CD4-positive, alpha-beta memory T cell (primary cell): ENCODE data around the gene CAMK1G. TPM values are rescaled to one million over a fixed set of nuclear protein-coding genes. Genes with fewer than 3 reads are reported as not detected.

ENCODE experiments used
- CTCF ChIA-PET: fragments of 350-600 bp; sonication (Branson Sonifier 250); formaldehyde crosslinking; loops from one replicate; lab custom pipeline; 2021; ENCODE audit warnings: inconsistent platforms; ENCODE audit not compliant: partially characterized antibody; lab: Charles Lee
- POLR2A ChIA-PET: fragments of 350-600 bp; sonication (Branson Sonifier 250); formaldehyde crosslinking; loops from one replicate; lab custom pipeline; 2021; ENCODE audit not compliant: partially characterized antibody; lab: Charles Lee
- DNase-seq, 5 donors: peaks; one replicate each; pipeline versions ENCODE4 v3.0.0 to v3.0.0-alpha.2; 2020 to 2022; ENCODE audit warnings: mixed read lengths in 1 of 5
- H3K27ac ChIP-seq: one replicate; pipeline ENCODE4 v1.7.0; 2013; ENCODE audit warnings: low read depth, low read length
- H3K27me3 ChIP-seq: 2 replicates; pipeline ENCODE4 v1.7.0; 2013; ENCODE audit warnings: mild to moderate bottlenecking, low read length, moderate library complexity; ENCODE audit not compliant: insufficient read depth
- H3K36me3 ChIP-seq: 2 replicates; pipeline ENCODE4 v1.7.0; 2013; ENCODE audit warnings: mild to moderate bottlenecking, low read length, moderate library complexity; ENCODE audit not compliant: insufficient read depth
- H3K4me1 ChIP-seq: 2 replicates; pipeline ENCODE4 v1.7.0; 2013; ENCODE audit warnings: mild to moderate bottlenecking, low read length, moderate library complexity; ENCODE audit not compliant: insufficient read depth
- H3K4me3 ChIP-seq, 2 donors: one replicate each; pipeline ENCODE4 v1.7.0; 2013; ENCODE audit warnings: low read length in 2 of 2, mild to moderate bottlenecking in 1 of 2
- H3K9me3 ChIP-seq, 2 donors: one replicate each; pipeline ENCODE4 v1.7.0; 2013; ENCODE audit warnings: low read length in 2 of 2, control low read depth in 1 of 2; ENCODE audit not compliant: control insufficient read depth in 1 of 2
- H3K27ac Mint-ChIP-seq, 7 donors: one replicate each; pipeline ENCODE4 v1.8.0; 2020 to 2021; ENCODE audit warnings: mixed read lengths in 7 of 7, mild to moderate bottlenecking in 6 of 7, inconsistent platforms in 3 of 7, moderate library complexity in 3 of 7
- H3K27me3 Mint-ChIP-seq, 2 donors: one replicate each; pipeline ENCODE4 v1.8.0; 2020 to 2021; ENCODE audit warnings: mixed read lengths in 2 of 2
- H3K36me3 Mint-ChIP-seq, 2 donors: one replicate each; pipeline ENCODE4 v1.8.0; 2020 to 2021; ENCODE audit warnings: mixed read lengths in 2 of 2, inconsistent platforms in 1 of 2, mild to moderate bottlenecking in 1 of 2
- H3K4me1 Mint-ChIP-seq, 4 donors: one replicate each; pipeline ENCODE4 v1.8.0; 2020 to 2021; ENCODE audit warnings: mixed read lengths in 4 of 4, mild to moderate bottlenecking in 1 of 4
- H3K4me3 Mint-ChIP-seq, 8 donors: one replicate each; pipeline ENCODE4 v1.8.0; 2020 to 2021; ENCODE audit warnings: mixed read lengths in 8 of 8, mild to moderate bottlenecking in 7 of 8, moderate library complexity in 6 of 8, inconsistent platforms in 3 of 8
- H3K9me3 Mint-ChIP-seq, 8 donors: one replicate each; pipeline ENCODE4 v1.8.0; 2020 to 2021; ENCODE audit warnings: mixed read lengths in 8 of 8, mild to moderate bottlenecking in 5 of 8, inconsistent platforms in 3 of 8, moderate library complexity in 1 of 8
- intact Hi-C: fragments of 100-400 bp; cut with micrococcal nuclease; formaldehyde crosslinking; loops from one replicate; pipeline ENCODE4 v1.15.1; 2023
- polyA plus RNA-seq, 2 donors: library from polyadenylated mRNA; unstranded; fragments of 300-500 nt; fragmentation: Illumina TruSeq; gene quantifications; one replicate each; pipeline ENCODE4 v1.2.3, GENCODE V29; 2021
- total RNA-seq, 2 experiments: library from RNA; stranded (reverse); gene quantifications; one replicate each; pipeline ENCODE4 v1.2.3, GENCODE V29; 2021

CAMK1G gene
- total and polyA plus RNA-seq, 4 experiments from 2014 or later = not detected

DNA sequence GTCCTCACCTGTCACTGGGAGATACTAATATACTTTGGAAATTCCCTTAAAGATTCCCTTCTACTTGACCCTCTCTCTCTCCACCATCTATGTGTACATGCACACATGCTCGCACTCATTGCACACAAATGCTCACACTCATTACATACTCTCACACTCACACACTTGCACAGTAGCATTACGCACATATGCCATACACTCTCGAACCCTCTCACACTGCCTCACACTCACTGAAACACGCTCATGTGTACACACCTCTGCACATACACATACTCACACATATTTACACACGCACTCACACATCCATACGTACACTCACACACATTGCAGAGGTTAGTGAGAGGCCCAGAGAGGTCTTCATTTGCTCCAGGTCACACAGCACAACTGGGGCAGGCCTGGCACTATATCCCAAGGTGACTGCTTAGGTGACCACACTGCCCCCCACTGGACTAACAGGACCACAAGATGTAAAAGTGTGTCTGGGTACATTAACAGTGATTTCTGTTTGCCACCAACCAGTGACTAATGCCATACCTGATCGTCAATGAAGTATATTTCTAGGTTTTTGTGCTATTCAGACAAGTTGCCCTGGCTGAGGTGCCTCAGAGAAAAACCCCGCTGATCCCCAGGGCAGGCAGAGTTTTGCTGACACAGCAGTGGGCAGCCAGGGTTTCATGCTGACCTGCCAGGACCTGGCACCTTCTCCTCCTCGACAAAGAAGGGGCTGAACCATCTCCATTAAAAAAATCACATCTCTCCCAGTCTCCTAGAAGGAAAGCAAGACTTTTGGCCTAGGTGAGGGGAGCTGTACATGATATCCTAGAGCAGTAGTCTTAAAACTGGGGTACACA, 28.5 kb upstream of the CAMK1G start:
- H3K27ac Mint-ChIP-seq = no peak overlapping the region
- ChIA-PET POLR2A (no interaction called here), CTCF (interaction anchor here (2.4 to 2.7 kb wide), 2 partner anchors 11 kb away, joined by 12 to 14 read pairs; no protein-coding TSS in a partner anchor)
- no peaks in the 10 kb centered on the region for H3K4me1 ChIP-seq
- H3K4me3 Mint-ChIP-seq = no peak overlapping the region
- peaks cover 3% of the 10 kb centered on the region in 2 donors for H3K27me3 Mint-ChIP-seq
- no peaks in the 10 kb centered on the region for H3K9me3 ChIP-seq
- no peaks in the 10 kb centered on the region for H3K36me3 ChIP-seq
- H3K4me1 Mint-ChIP-seq = no peaks in the 10 kb centered on the region
- H3K9me3 Mint-ChIP-seq = no peaks in the 10 kb centered on the region
- H3K27ac ChIP-seq = no peak overlapping the region
- intact Hi-C loops = no loop called here
- no peaks in the 10 kb centered on the region for H3K36me3 Mint-ChIP-seq
- no peak for DNase-seq
- no peaks in the 10 kb centered on the region for H3K27me3 ChIP-seq
- no peak overlapping the region for H3K4me3 ChIP-seq

DNA sequence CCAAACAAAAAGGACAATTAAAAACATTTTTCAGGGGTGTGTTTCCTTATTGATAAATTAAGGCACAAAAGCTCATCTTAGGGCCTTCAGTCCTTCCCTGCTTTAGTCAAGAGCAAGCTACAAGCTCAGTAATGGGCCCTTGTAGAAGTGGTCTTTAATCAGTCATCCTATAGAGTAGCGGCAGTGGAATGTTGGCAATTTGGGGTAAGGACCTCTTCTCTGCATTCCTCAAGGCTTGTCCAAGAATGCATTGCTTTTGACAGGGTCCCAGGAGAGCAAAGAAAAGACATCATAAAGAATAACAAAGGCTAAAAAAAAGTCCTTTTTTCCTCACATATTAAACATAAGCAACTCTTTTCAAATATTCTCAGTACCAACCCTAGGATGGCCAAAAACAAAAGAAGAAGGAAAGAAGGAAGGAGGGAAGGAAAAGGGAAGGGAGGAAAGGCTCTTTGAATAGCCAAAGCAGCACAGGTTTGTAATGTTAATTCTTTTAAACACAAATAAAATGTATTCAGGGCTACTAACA, 27.3 kb upstream of the CAMK1G start:
- no peaks in the 10 kb centered on the region for H3K9me3 Mint-ChIP-seq
- peaks cover 3% of the 10 kb centered on the region in 2 donors for H3K27me3 Mint-ChIP-seq
- intact Hi-C loops = no loop called here
- H3K27ac Mint-ChIP-seq = no peak overlapping the region
- H3K4me3 Mint-ChIP-seq = no peak overlapping the region
- H3K27me3 ChIP-seq = no peaks in the 10 kb centered on the region
- H3K4me3 ChIP-seq = no peak overlapping the region
- no peaks in the 10 kb centered on the region for H3K4me1 Mint-ChIP-seq
- no peaks in the 10 kb centered on the region for H3K9me3 ChIP-seq
- no peak overlapping the region for H3K27ac ChIP-seq
- ChIA-PET POLR2A (no interaction called here), CTCF (interaction anchor here (0.7 to 2.4 kb wide), 2 partner anchors 10 to 14 kb away, joined by 5 to 12 read pairs; no protein-coding TSS in a partner anchor)
- no peaks in the 10 kb centered on the region for H3K36me3 ChIP-seq
- no peaks in the 10 kb centered on the region for H3K4me1 ChIP-seq
- DNase-seq = no peak
- H3K36me3 Mint-ChIP-seq = no peaks in the 10 kb centered on the region

- intact Hi-C loops = no loop called here
- Histone ChIP-seq H3K27ac (no peak overlapping the region), H3K4me1 (no peaks in the 10 kb centered on the region), H3K9me3 (no peaks in the 10 kb centered on the region), H3K4me3 (no peak overlapping the region), H3K27me3 (no peaks in the 10 kb centered on the region), H3K36me3 (no peaks in the 10 kb centered on the region)
- Mint-ChIP-seq H3K4me3 (no peak overlapping the region), H3K4me1 (no peaks in the 10 kb centered on the region), H3K27me3 (peaks cover 3 to 8% of the 10 kb centered on the region in 2 donors), H3K36me3 (no peaks in the 10 kb centered on the region), H3K9me3 (no peaks in the 10 kb centered on the region), H3K27ac (no peak overlapping the region)
- POLR2A ChIA-PET = no interaction called here
- DNase-seq = no peak
- CTCF ChIA-PET = interaction anchor here (2.4 kb wide), 1 partner anchor 9 kb away, joined by 12 read pairs; no protein-coding TSS in a partner anchor
Measured at GRCh38 chr1:209557221-209557620, 26.3 kb upstream of the CAMK1G start.

- peaks cover 1 to 15% of the 10 kb centered on the region in 2 donors for H3K27me3 Mint-ChIP-seq
- H3K9me3 Mint-ChIP-seq = no peaks in the 10 kb centered on the region
- no peaks in the 10 kb centered on the region for H3K36me3 Mint-ChIP-seq
- no peaks in the 10 kb centered on the region for H3K4me1 ChIP-seq
- no peaks in the 10 kb centered on the region for H3K36me3 ChIP-seq
- H3K9me3 ChIP-seq = no peaks in the 10 kb centered on the region
- H3K27ac Mint-ChIP-seq = peak overlapping the region in 1 of 7 donors; percentile 18
- no peak for DNase-seq
- H3K4me1 Mint-ChIP-seq = no peaks in the 10 kb centered on the region
- CTCF ChIA-PET = interaction anchor here (1.2 to 1.6 kb wide), 3 partner anchors 9 to 358 kb away, joined by 3 to 8 read pairs (median 4); no protein-coding TSS in a partner anchor
- peaks cover under 1% of the 10 kb centered on the region for H3K27me3 ChIP-seq
- intact Hi-C loops = no loop called here
- H3K4me3 Mint-ChIP-seq = no peak overlapping the region
- POLR2A ChIA-PET = no interaction called here
- H3K4me3 ChIP-seq = no peak overlapping the region
- H3K27ac ChIP-seq = no peak overlapping the region
Measured at GRCh38 chr1:209560529-209560928, 23.0 kb upstream of the CAMK1G start.

- no peak for DNase-seq
- intact Hi-C loops = no loop called here
- Histone ChIP-seq H3K27ac (no peak overlapping the region), H3K4me1 (no peaks in the 10 kb centered on the region), H3K27me3 (peaks cover 4% of the 10 kb centered on the region), H3K36me3 (no peaks in the 10 kb centered on the region), H3K9me3 (no peaks in the 10 kb centered on the region), H3K4me3 (no peak overlapping the region)
- H3K27me3 Mint-ChIP-seq = peaks cover 2 to 17% of the 10 kb centered on the region in 2 donors
- H3K36me3 Mint-ChIP-seq = no peaks in the 10 kb centered on the region
- H3K27ac Mint-ChIP-seq = no peak overlapping the region
- POLR2A ChIA-PET = no interaction called here
- H3K4me3 Mint-ChIP-seq = no peak overlapping the region
- CTCF ChIA-PET = interaction anchor here (1.1 to 1.6 kb wide), 4 partner anchors 9 to 358 kb away, joined by 3 to 8 read pairs (median 4); no protein-coding TSS in a partner anchor
- peaks cover 0 to under 1% (median 0%) of the 10 kb centered on the region in 4 donors for H3K4me1 Mint-ChIP-seq
- no peaks in the 10 kb centered on the region for H3K9me3 Mint-ChIP-seq
Measured at GRCh38 chr1:209560952-209561351, 22.6 kb upstream of the CAMK1G start.

DNA sequence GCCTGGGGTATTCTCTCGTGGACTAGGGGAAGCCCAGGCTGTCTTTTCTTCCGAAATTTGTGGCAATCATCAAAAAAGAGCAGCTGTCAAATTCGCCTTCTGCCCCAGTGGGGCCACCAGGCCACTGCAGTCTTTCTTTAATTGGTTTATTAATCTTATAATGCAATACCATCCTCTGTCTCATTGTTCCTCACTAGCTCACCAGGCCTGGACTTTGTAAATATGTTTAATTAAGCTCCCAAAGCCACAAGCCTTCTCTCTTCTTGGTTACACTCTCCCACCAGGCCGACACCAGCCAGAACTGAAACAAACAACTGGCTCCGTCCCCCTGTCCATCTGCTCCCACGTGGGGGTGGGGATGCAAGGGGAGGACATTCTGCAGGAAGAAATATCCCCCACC, 22.0 kb upstream of the CAMK1G start:
- peaks cover 8% of the 10 kb centered on the region for H3K27me3 ChIP-seq
- H3K27ac ChIP-seq = no peak overlapping the region
- DNase-seq = no peak
- H3K4me3 Mint-ChIP-seq = no peak overlapping the region
- H3K9me3 ChIP-seq = no peaks in the 10 kb centered on the region
- CTCF ChIA-PET = interaction anchor here (1.1 to 1.6 kb wide), 3 partner anchors 8 to 175 kb away, joined by 3 to 8 read pairs (median 4); no protein-coding TSS in a partner anchor
- H3K4me3 ChIP-seq = no peak overlapping the region
- POLR2A ChIA-PET = no interaction called here
- intact Hi-C loops = no loop called here
- H3K36me3 Mint-ChIP-seq = no peaks in the 10 kb centered on the region
- H3K27ac Mint-ChIP-seq = no peak overlapping the region
- H3K27me3 Mint-ChIP-seq = peaks cover 6 to 23% of the 10 kb centered on the region in 2 donors
- no peaks in the 10 kb centered on the region for H3K36me3 ChIP-seq
- H3K4me1 ChIP-seq = no peaks in the 10 kb centered on the region
- H3K9me3 Mint-ChIP-seq = no peaks in the 10 kb centered on the region
- peaks cover 0 to 1% (median 0%) of the 10 kb centered on the region in 4 donors for H3K4me1 Mint-ChIP-seq

- Mint-ChIP-seq H3K27ac (no peak overlapping the region), H3K4me1 (peaks cover 4% of the 10 kb centered on the region in 4 donors), H3K9me3 (no peaks in the 10 kb centered on the region), H3K4me3 (no peak overlapping the region), H3K36me3 (no peaks in the 10 kb centered on the region), H3K27me3 (peaks cover 12 to 32% of the 10 kb centered on the region in 2 donors)
- peaks cover 5% of the 10 kb centered on the region for H3K4me1 ChIP-seq
- intact Hi-C loops = loop anchor here (5.0 kb wide), 2 partner anchors 262 to 747 kb away; partner anchors contain the start of gene UTP25
- H3K36me3 ChIP-seq = no peaks in the 10 kb centered on the region
- ChIA-PET CTCF (interaction anchor here (1.1 to 4.8 kb wide), 10 partner anchors 8 to 361 kb away, joined by 4 to 65 read pairs (median 12); partner anchors contain the start of gene CAMK1G), POLR2A (no interaction called here)
- H3K27me3 ChIP-seq = peaks cover 9% of the 10 kb centered on the region
- H3K4me3 ChIP-seq = no peak overlapping the region
- H3K9me3 ChIP-seq = no peaks in the 10 kb centered on the region
- DNase-seq = no peak
- H3K27ac ChIP-seq = no peak overlapping the region
Measured at GRCh38 chr1:209564849-209565248, 18.7 kb upstream of the CAMK1G start.
